WTC11 (cell line): ENCODE results near the gene ZNF581. TPM values are rescaled to one million over a fixed set of nuclear protein-coding genes. Genes with fewer than 3 reads are reported as not detected.

Experiments used
- ATAC-seq: fragments of 200-7000 bp; cut with Tn5 transposase; 2 replicates; pipeline ENCODE4 v1.10.0; 2021; ENCODE audit warnings: mild to moderate bottlenecking, moderate library complexity
- CTCF ChIA-PET: fragments of 300-600 bp; sonication (Branson Sonifier 250); formaldehyde crosslinking; loops from one replicate; lab custom pipeline; 2021; ENCODE audit warnings: antibody characterized with exemption; lab: Charles Lee
- POLR2A ChIA-PET: fragments of 350-600 bp; sonication (Branson Sonifier 250); formaldehyde crosslinking; loops from one replicate; lab custom pipeline; 2021; ENCODE audit warnings: antibody characterized with exemption; lab: Charles Lee
- DNase-seq: peaks from one replicate; pipeline ENCODE4 v3.0.0; 2021; ENCODE audit warnings: low spot score
- H3K27ac Mint-ChIP-seq: 2 replicates; pipeline ENCODE4 v1.8.0; 2021; ENCODE audit warnings: mixed read lengths
- H3K27me3 Mint-ChIP-seq: 2 replicates; pipeline ENCODE4 v1.8.0; 2021; ENCODE audit warnings: low read depth, mild to moderate bottlenecking, moderate library complexity, mixed read lengths
- H3K36me3 Mint-ChIP-seq: 2 replicates; pipeline ENCODE4 v1.8.0; 2021; ENCODE audit warnings: mixed read lengths
- H3K4me1 Mint-ChIP-seq: 2 replicates; pipeline ENCODE4 v1.8.0; 2022; ENCODE audit warnings: mixed read lengths
- H3K4me3 Mint-ChIP-seq: 2 replicates; pipeline ENCODE4 v1.8.0; 2021; ENCODE audit warnings: mild to moderate bottlenecking, moderate library complexity, mixed read lengths
- H3K9me3 Mint-ChIP-seq: 2 replicates; pipeline ENCODE4 v1.8.0; 2021; ENCODE audit warnings: mixed read lengths
- ELF4 ChIP-seq: sonication (generic); formaldehyde crosslinking; IDR thresholded peaks from 2 replicates; pipeline ENCODE4 v1.8.1; 2022; ENCODE audit warnings: low read depth, mild to moderate bottlenecking, moderate library complexity, missing genetic modification reagents
- FOXP1 ChIP-seq: sonication (generic); formaldehyde crosslinking; IDR thresholded peaks from 2 replicates; pipeline ENCODE4 v1.8.0; 2022; ENCODE audit warnings: missing genetic modification reagents, mild to moderate bottlenecking, moderate library complexity, borderline replicate concordance
- SMAD4 ChIP-seq: sonication (generic); formaldehyde crosslinking; IDR thresholded peaks from 2 replicates; pipeline ENCODE4 v1.8.0; 2022; ENCODE audit warnings: mild to moderate bottlenecking, missing genetic modification reagents
- ZBTB21 ChIP-seq: sonication (generic); formaldehyde crosslinking; IDR thresholded peaks from 2 replicates; pipeline ENCODE4 v1.8.1; 2023; ENCODE audit warnings: mild to moderate bottlenecking, missing genetic modification reagents, borderline replicate concordance
- ZNF219 ChIP-seq: sonication (generic); formaldehyde crosslinking; IDR thresholded peaks from 2 replicates; pipeline ENCODE4 v1.8.0; 2023; ENCODE audit warnings: missing genetic modification reagents, mild to moderate bottlenecking, borderline replicate concordance
- ZNF263 ChIP-seq: sonication (generic); formaldehyde crosslinking; IDR thresholded peaks from 2 replicates; pipeline ENCODE4 v1.8.1; 2022; ENCODE audit warnings: low read depth, mild to moderate bottlenecking, moderate library complexity, missing genetic modification reagents
- ZNF317 ChIP-seq: sonication (generic); formaldehyde crosslinking; IDR thresholded peaks from 2 replicates; pipeline ENCODE4 v1.8.1; 2023; ENCODE audit warnings: low read depth, mild to moderate bottlenecking, moderate library complexity, missing genetic modification reagents, borderline replicate concordance
- ZNF671 ChIP-seq: fragments of 250-450 bp; sonication (Bioruptor Pico); IDR thresholded peaks from 2 replicates; pipeline ENCODE4 v1.8.0; 2021; ENCODE audit warnings: mild to moderate bottlenecking
- total RNA-seq: library from RNA; stranded (reverse); gene quantifications from 3 replicates; pipeline ENCODE4 v1.2.3, GENCODE V29; 2021
- TF ChIP-seq, protein P1 (sequence below): sonication (generic); formaldehyde crosslinking; conservative IDR thresholded peaks from 2 replicates; pipeline ENCODE4 v1.8.1; 2023; ENCODE audit warnings: mild to moderate bottlenecking, low read depth, missing genetic modification reagents, moderate library complexity
- TF ChIP-seq, protein P2 (sequence below): fragments of 250-450 bp; sonication (Bioruptor Pico); IDR thresholded peaks from 2 replicates; pipeline ENCODE4 v1.9.0; 2021; ENCODE audit warnings: moderate library complexity, mild to moderate bottlenecking, inconsistent platforms, borderline replicate concordance
- TF ChIP-seq, protein P3 (sequence below): sonication (generic); formaldehyde crosslinking; IDR thresholded peaks from 2 replicates; pipeline ENCODE4 v1.8.0; 2023; ENCODE audit warnings: missing genetic modification reagents, mild to moderate bottlenecking, borderline replicate concordance
- TF ChIP-seq, protein P4 (sequence below): sonication (generic); formaldehyde crosslinking; IDR thresholded peaks from 2 replicates; pipeline ENCODE4 v1.8.1; 2022; ENCODE audit warnings: missing genetic modification reagents, borderline replicate concordance
- TF ChIP-seq, protein P5 (sequence below): sonication (generic); formaldehyde crosslinking; IDR thresholded peaks from 2 replicates; pipeline ENCODE4 v1.8.0; 2022; ENCODE audit warnings: mild to moderate bottlenecking, missing genetic modification reagents
- TF ChIP-seq, protein P6 (sequence below): fragments of 250-450 bp; sonication (Bioruptor Pico); IDR thresholded peaks from 2 replicates; pipeline ENCODE4 v2.1.2; 2022; ENCODE audit warnings: mild to moderate bottlenecking, moderate library complexity
- TF ChIP-seq, protein P7 (sequence below): fragments of 250-450 bp; sonication (Bioruptor Pico); IDR thresholded peaks from 2 replicates; pipeline ENCODE4 v1.9.0; 2021; ENCODE audit warnings: mild to moderate bottlenecking, borderline replicate concordance
- TF ChIP-seq, protein P8 (sequence below): fragments of 250-450 bp; sonication (Bioruptor Pico); IDR thresholded peaks from 2 replicates; pipeline ENCODE4 v1.9.0; 2021; ENCODE audit warnings: mild to moderate bottlenecking

ZNF581 gene
- total RNA-seq, 1 experiment from 2014 or later, result 100 TPM

DNA sequence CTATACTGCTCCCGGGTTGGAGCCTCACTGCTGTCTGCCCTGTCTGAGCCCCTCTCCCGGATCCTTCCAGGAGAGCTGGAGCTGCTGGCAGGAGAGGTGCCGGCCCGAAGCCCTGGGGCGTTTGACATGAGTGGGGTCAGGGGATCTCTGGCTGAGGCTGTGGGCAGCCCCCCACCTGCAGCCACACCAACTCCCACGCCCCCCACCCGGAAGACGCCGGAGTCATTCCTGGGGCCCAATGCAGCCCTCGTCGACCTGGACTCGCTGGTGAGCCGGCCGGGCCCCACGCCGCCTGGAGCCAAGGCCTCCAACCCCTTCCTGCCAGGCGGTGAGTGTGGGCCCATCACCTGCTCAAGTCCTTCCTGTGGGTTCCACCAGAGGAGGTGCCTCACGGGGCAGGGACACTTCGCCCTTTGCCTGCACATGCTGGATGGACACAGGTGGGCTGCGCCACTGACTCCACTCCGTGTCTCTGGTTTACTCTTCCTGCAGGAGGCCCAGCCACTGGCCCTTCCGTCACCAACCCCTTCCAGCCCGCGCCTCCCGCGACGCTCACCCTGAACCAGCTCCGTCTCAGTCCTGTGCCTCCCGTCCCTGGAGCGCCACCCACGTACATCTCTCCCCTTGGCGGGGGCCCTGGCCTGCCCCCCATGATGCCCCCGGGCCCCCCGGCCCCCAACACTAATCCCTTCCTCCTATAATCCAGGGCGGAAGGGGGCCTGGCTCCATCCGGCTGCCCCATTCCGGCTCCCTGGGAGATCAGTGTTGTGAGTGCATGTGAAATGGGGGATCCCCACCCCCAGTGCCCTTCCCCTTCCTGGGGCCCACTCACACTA lies 51.4 kb downstream of the ZNF581 start:
- TF ChIP-seq, protein P1, sequence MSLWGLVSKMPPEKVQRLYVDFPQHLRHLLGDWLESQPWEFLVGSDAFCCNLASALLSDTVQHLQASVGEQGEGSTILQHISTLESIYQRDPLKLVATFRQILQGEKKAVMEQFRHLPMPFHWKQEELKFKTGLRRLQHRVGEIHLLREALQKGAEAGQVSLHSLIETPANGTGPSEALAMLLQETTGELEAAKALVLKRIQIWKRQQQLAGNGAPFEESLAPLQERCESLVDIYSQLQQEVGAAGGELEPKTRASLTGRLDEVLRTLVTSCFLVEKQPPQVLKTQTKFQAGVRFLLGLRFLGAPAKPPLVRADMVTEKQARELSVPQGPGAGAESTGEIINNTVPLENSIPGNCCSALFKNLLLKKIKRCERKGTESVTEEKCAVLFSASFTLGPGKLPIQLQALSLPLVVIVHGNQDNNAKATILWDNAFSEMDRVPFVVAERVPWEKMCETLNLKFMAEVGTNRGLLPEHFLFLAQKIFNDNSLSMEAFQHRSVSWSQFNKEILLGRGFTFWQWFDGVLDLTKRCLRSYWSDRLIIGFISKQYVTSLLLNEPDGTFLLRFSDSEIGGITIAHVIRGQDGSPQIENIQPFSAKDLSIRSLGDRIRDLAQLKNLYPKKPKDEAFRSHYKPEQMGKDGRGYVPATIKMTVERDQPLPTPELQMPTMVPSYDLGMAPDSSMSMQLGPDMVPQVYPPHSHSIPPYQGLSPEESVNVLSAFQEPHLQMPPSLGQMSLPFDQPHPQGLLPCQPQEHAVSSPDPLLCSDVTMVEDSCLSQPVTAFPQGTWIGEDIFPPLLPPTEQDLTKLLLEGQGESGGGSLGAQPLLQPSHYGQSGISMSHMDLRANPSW (CRISPR knock-in tag), result no peak
- TF ChIP-seq ELF4 (no peak), ZBTB21 (CRISPR knock-in tag) (no peak), ZNF219 (CRISPR knock-in tag) (no peak), SMAD4 (no peak), FOXP1 (no peak), ZNF263 (CRISPR knock-in tag) (no peak), ZNF671 (CRISPR knock-in tag) (no peak), ZNF317 (CRISPR knock-in tag) (no peak)
- TF ChIP-seq, protein P2, sequence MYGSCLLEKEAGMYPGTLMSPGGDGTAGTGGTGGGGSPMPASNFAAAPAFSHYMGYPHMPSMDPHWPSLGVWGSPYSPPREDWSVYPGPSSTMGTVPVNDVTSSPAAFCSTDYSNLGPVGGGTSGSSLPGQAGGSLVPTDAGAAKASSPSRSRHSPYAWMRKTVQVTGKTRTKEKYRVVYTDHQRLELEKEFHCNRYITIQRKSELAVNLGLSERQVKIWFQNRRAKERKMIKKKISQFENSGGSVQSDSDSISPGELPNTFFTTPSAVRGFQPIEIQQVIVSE, result no peak
- TF ChIP-seq, protein P3, sequence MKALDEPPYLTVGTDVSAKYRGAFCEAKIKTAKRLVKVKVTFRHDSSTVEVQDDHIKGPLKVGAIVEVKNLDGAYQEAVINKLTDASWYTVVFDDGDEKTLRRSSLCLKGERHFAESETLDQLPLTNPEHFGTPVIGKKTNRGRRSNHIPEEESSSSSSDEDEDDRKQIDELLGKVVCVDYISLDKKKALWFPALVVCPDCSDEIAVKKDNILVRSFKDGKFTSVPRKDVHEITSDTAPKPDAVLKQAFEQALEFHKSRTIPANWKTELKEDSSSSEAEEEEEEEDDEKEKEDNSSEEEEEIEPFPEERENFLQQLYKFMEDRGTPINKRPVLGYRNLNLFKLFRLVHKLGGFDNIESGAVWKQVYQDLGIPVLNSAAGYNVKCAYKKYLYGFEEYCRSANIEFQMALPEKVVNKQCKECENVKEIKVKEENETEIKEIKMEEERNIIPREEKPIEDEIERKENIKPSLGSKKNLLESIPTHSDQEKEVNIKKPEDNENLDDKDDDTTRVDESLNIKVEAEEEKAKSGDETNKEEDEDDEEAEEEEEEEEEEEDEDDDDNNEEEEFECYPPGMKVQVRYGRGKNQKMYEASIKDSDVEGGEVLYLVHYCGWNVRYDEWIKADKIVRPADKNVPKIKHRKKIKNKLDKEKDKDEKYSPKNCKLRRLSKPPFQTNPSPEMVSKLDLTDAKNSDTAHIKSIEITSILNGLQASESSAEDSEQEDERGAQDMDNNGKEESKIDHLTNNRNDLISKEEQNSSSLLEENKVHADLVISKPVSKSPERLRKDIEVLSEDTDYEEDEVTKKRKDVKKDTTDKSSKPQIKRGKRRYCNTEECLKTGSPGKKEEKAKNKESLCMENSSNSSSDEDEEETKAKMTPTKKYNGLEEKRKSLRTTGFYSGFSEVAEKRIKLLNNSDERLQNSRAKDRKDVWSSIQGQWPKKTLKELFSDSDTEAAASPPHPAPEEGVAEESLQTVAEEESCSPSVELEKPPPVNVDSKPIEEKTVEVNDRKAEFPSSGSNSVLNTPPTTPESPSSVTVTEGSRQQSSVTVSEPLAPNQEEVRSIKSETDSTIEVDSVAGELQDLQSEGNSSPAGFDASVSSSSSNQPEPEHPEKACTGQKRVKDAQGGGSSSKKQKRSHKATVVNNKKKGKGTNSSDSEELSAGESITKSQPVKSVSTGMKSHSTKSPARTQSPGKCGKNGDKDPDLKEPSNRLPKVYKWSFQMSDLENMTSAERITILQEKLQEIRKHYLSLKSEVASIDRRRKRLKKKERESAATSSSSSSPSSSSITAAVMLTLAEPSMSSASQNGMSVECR (CRISPR knock-in tag), result no peak
- TF ChIP-seq, protein P4, sequence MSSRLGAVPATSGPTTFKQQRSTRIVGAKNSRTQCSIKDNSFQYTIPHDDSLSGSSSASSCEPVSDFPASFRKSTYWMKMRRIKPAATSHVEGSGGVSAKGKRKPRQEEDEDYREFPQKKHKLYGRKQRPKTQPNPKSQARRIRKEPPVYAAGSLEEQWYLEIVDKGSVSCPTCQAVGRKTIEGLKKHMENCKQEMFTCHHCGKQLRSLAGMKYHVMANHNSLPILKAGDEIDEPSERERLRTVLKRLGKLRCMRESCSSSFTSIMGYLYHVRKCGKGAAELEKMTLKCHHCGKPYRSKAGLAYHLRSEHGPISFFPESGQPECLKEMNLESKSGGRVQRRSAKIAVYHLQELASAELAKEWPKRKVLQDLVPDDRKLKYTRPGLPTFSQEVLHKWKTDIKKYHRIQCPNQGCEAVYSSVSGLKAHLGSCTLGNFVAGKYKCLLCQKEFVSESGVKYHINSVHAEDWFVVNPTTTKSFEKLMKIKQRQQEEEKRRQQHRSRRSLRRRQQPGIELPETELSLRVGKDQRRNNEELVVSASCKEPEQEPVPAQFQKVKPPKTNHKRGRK (CRISPR knock-in tag), result no peak
- TF ChIP-seq, protein P5, sequence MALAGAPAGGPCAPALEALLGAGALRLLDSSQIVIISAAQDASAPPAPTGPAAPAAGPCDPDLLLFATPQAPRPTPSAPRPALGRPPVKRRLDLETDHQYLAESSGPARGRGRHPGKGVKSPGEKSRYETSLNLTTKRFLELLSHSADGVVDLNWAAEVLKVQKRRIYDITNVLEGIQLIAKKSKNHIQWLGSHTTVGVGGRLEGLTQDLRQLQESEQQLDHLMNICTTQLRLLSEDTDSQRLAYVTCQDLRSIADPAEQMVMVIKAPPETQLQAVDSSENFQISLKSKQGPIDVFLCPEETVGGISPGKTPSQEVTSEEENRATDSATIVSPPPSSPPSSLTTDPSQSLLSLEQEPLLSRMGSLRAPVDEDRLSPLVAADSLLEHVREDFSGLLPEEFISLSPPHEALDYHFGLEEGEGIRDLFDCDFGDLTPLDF (CRISPR knock-in tag), result no peak
- TF ChIP-seq, protein P6, sequence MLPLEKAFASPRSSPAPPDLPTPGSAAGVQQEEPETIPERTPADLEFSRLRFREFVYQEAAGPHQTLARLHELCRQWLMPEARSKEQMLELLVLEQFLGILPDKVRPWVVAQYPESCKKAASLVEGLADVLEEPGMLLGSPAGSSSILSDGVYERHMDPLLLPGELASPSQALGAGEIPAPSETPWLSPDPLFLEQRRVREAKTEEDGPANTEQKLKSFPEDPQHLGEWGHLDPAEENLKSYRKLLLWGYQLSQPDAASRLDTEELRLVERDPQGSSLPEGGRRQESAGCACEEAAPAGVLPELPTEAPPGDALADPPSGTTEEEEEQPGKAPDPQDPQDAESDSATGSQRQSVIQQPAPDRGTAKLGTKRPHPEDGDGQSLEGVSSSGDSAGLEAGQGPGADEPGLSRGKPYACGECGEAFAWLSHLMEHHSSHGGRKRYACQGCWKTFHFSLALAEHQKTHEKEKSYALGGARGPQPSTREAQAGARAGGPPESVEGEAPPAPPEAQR (CRISPR knock-in tag), result no peak
- TF ChIP-seq, protein P7, sequence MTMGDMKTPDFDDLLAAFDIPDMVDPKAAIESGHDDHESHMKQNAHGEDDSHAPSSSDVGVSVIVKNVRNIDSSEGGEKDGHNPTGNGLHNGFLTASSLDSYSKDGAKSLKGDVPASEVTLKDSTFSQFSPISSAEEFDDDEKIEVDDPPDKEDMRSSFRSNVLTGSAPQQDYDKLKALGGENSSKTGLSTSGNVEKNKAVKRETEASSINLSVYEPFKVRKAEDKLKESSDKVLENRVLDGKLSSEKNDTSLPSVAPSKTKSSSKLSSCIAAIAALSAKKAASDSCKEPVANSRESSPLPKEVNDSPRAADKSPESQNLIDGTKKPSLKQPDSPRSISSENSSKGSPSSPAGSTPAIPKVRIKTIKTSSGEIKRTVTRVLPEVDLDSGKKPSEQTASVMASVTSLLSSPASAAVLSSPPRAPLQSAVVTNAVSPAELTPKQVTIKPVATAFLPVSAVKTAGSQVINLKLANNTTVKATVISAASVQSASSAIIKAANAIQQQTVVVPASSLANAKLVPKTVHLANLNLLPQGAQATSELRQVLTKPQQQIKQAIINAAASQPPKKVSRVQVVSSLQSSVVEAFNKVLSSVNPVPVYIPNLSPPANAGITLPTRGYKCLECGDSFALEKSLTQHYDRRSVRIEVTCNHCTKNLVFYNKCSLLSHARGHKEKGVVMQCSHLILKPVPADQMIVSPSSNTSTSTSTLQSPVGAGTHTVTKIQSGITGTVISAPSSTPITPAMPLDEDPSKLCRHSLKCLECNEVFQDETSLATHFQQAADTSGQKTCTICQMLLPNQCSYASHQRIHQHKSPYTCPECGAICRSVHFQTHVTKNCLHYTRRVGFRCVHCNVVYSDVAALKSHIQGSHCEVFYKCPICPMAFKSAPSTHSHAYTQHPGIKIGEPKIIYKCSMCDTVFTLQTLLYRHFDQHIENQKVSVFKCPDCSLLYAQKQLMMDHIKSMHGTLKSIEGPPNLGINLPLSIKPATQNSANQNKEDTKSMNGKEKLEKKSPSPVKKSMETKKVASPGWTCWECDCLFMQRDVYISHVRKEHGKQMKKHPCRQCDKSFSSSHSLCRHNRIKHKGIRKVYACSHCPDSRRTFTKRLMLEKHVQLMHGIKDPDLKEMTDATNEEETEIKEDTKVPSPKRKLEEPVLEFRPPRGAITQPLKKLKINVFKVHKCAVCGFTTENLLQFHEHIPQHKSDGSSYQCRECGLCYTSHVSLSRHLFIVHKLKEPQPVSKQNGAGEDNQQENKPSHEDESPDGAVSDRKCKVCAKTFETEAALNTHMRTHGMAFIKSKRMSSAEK (CRISPR knock-in tag), result no peak
- TF ChIP-seq, protein P8, sequence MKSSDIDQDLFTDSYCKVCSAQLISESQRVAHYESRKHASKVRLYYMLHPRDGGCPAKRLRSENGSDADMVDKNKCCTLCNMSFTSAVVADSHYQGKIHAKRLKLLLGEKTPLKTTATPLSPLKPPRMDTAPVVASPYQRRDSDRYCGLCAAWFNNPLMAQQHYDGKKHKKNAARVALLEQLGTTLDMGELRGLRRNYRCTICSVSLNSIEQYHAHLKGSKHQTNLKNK (CRISPR knock-in tag), result no peak
- ChIA-PET POLR2A (no interaction called here), CTCF (interaction anchor here (1.5 kb wide), 1 partner anchor 9 kb away, joined by 3 read pairs; no protein-coding TSS in a partner anchor)
- Mint-ChIP-seq H3K9me3 (no peaks in the 10 kb centered on the region), H3K4me1 (no peaks in the 10 kb centered on the region), H3K27me3 (no peaks in the 10 kb centered on the region), H3K36me3 (peaks cover 28% of the 10 kb centered on the region), H3K27ac (no peak overlapping the region), H3K4me3 (no peak overlapping the region)
- ATAC-seq (no peak), DNase-seq (no peak)
